HepG2 (cell line): ENCODE measurements around the gene GINS2. TPM values are rescaled to one million over a fixed set of nuclear protein-coding genes. Genes with fewer than 3 reads are reported as not detected.

Experiments
- CHD4 ChIP-seq: fragments of 200-600 bp; sonication (generic); IDR thresholded peaks from 2 replicates; pipeline ENCODE4 v1.7.0; 2017; ENCODE audit warnings: mild to moderate bottlenecking, low read length, borderline replicate concordance
- CREB1 ChIP-seq, 2 experiments: fragments of 450-650 bp in 1 of 2; IDR thresholded peaks; 2 replicates each; pipeline ENCODE4 v1.6.1; 2016 to 2017; ENCODE audit warnings: control low read depth in 1 of 2, mild to moderate bottlenecking in 1 of 2, missing compliant biosample characterization in 1 of 2, missing genetic modification characterization in 1 of 2
- PRDM15 ChIP-seq: sonication (generic); formaldehyde crosslinking; IDR thresholded peaks from 2 replicates; pipeline ENCODE4 v1.4.0; 2020; ENCODE audit warnings: missing genetic modification reagents
- ZBTB4 ChIP-seq: sonication (generic); formaldehyde crosslinking; IDR thresholded peaks from 2 replicates; pipeline ENCODE4 v1.4.0; 2020; ENCODE audit warnings: missing genetic modification reagents, mild to moderate bottlenecking, borderline replicate concordance
- ZNF7 ChIP-seq: IDR thresholded peaks from 2 replicates; pipeline ENCODE4 v1.6.1; 2016; ENCODE audit warnings: missing biosample characterization, missing genetic modification reagents
- ZNF704 ChIP-seq: sonication (generic); formaldehyde crosslinking; IDR thresholded peaks from 2 replicates; pipeline ENCODE4 v1.8.1; 2023; ENCODE audit warnings: mild to moderate bottlenecking, inconsistent platforms, moderate library complexity, missing genetic modification reagents, borderline replicate concordance
- ZNF816 ChIP-seq: sonication (generic); formaldehyde crosslinking; IDR thresholded peaks from 2 replicates; pipeline ENCODE4 v1.8.0; 2022; ENCODE audit warnings: missing genetic modification reagents, mild to moderate bottlenecking, borderline replicate concordance
- polyA plus RNA-seq, 8 experiments: library from polyadenylated mRNA; depleted of rRNA in 3 of 8; stranded (reverse) in 7 of 8; unstranded in 1 of 8; fragments of >200 nt; fragmentation: Illumina TruSeq in 4 of 8; extraction: Trizol in 4 of 8; gene quantifications; 2 replicates each; pipeline versions ENCODE4 v1.2.1 to v1.2.3, GENCODE V29; 2011 to 2016; ENCODE audit warnings: low read depth in 4 of 8, missing spikeins in 1 of 8, mixed read lengths in 1 of 8; ENCODE audit not compliant: insufficient read depth in 1 of 8
- total RNA-seq, 5 experiments: library from RNA; depleted of rRNA; stranded (reverse); fragments of >200 nt; fragmentation: Illumina TruSeq; extraction: Trizol; gene quantifications; 2 replicates each; pipeline ENCODE4 v1.2.3, GENCODE V29; 2016; ENCODE audit warnings: low read depth in 1 of 5

Gene GINS2
- total and polyA plus RNA-seq, 2 of the 13 experiments (the other 11 are each of a cell fraction or from before 2014, with no cell fraction given): 10.6 to 48.3 TPM

DNA sequence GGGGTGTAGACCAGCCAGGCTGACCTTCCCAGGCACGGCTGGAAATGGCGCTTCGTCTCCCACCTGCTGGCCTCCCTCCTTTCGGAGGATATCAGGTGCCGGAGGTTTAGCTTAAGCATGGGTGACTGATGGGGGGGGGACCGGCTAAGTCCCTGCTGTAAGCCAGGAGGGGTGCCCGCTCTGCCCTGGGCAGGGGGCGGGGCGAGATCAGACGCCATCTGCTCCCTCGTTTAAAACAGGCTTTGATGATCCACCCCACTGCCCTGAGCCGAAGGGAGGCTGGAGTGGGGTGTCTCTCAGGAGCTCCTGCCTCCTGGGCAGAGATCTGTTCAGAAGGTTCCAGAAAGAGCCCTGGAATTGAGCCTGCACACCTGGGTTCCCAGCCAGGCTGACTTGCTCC is 36.2 kb upstream of the GINS2 start (continued):
- TF ChIP-seq ZBTB4 (no peak), ZNF704 (CRISPR knock-in tag) (no peak), ZNF816 (CRISPR knock-in tag) (no peak), PRDM15 (no peak), CREB1 (IDR thresholded peaks at IDR 0.05) (no peak), CREB1 (CRISPR knock-in tag; IDR thresholded peaks at IDR 0.05) (no peak), ZNF7 (no peak), CHD4 (no peak)
- TF ChIP-seq, all 625 proteins: peak for 0
